K562 (cell line): ENCODE results near the gene ZNF276. TPM values are rescaled to one million over a fixed set of nuclear protein-coding genes. Genes with fewer than 3 reads are reported as not detected.

ENCODE experiments used
- ATAC-seq: fragments of 200-7000 bp; cut with Tn5 transposase; 3 replicates; pipeline ENCODE4 v1.9.1; 2020; ENCODE audit warnings: moderate library complexity
- Bru-seq: library from RNA; stranded (reverse); fragments of 400-500 nt; gene quantifications from one replicate; lab custom pipeline; 2021; lab: Mats Ljungman, UMichigan
- BruChase-seq, 2 experiments: library from RNA; stranded (reverse); fragments of 400-500 nt; gene quantifications; one replicate each; lab custom pipeline; 2021; lab: Mats Ljungman, UMichigan
- BruUV-seq: library from RNA; stranded (reverse); fragments of 400-500 nt; replicated peaks from 2 replicates; lab custom pipeline; 2021; lab: Mats Ljungman, UMichigan
- CTCF ChIA-PET: fragments of 300-600 bp; formaldehyde crosslinking; extraction: SDS; loops from one replicate; lab custom pipeline; 2021; ENCODE audit warnings: low intra/inter-chr PET ratio; lab: Yijun Ruan, JAX
- POLR2A ChIA-PET: fragments of 300-600, 350-650 bp; sonication (Branson Sonifier 250); formaldehyde crosslinking; extraction: SDS; loops from one replicate; lab custom pipeline; 2021; ENCODE audit warnings: antibody characterized with exemption, inconsistent platforms; lab: Yijun Ruan, JAX
- DNase-seq, 4 experiments: peaks; one replicate each; pipeline versions ENCODE4 v3.0.0 to v3.0.0-alpha.2; 2011 to 2018; ENCODE audit warnings: low spot score in 3 of 4, mixed read lengths in 3 of 4; ENCODE audit errors: extremely low read depth in 1 of 4
- FAIRE-seq: peaks from 2 replicates; lab custom pipeline; 2011; peaks lifted over from hg19 to GRCh38; lab: Jason Lieb, UNC
- H2AFZ ChIP-seq: 2 replicates; pipeline ENCODE4 v1.6.0; 2011; ENCODE audit warnings: low read depth, low read length, control low read depth, inconsistent platforms
- H3K27ac ChIP-seq: fragments of 200-600 bp; 3 replicates; pipeline ENCODE4 v1.8.0; 2011; ENCODE audit warnings: low read depth, mild to moderate bottlenecking, control low read depth, inconsistent platforms, low read length, moderate library complexity, mixed read lengths; ENCODE audit errors: extremely low read depth
- H3K27me3 ChIP-seq, 2 experiments: fragments of 300-600 bp in 1 of 2; 2 replicates in 1 of 2; 3 replicates in 1 of 2; pipeline versions ENCODE4 v1.6.0 to v1.8.0; 2011; ENCODE audit warnings: inconsistent platforms in 2 of 2, low read length in 2 of 2, mild to moderate bottlenecking in 1 of 2, mixed read lengths in 1 of 2, moderate library complexity in 1 of 2; ENCODE audit not compliant: control insufficient read depth in 2 of 2, insufficient read depth in 2 of 2
- H3K36me3 ChIP-seq: fragments of 300-600 bp; 3 replicates; pipeline ENCODE4 v1.8.0; 2011; ENCODE audit warnings: mild to moderate bottlenecking, low read length, inconsistent platforms; ENCODE audit not compliant: control insufficient read depth, insufficient read depth
- H3K4me1 ChIP-seq, 2 experiments: fragments of 200-600 bp in 1 of 2; replicated peaks in 1 of 2; 2 replicates in 1 of 2; 3 replicates in 1 of 2; pipeline versions ENCODE4 v1.5.1 to v1.8.0; 2011; ENCODE audit warnings: inconsistent platforms in 2 of 2, low read length in 2 of 2, mild to moderate bottlenecking in 1 of 2, mixed read lengths in 1 of 2, moderate library complexity in 1 of 2; ENCODE audit not compliant: control insufficient read depth in 2 of 2, insufficient read depth in 2 of 2
- H3K4me2 ChIP-seq: 2 replicates; pipeline ENCODE4 v1.6.1; 2011; ENCODE audit warnings: low read length, control low read depth, inconsistent platforms, mixed read lengths; ENCODE audit not compliant: insufficient read depth
- H3K4me3 ChIP-seq: fragments of 200-600 bp; sonication (generic), shearing (Covaris generic); 2 replicates; pipeline ENCODE4 v1.5.1; 2016; ENCODE audit warnings: control low read depth, inconsistent platforms
- H3K79me2 ChIP-seq: fragments of 200-600 bp; 3 replicates; pipeline ENCODE4 v1.8.0; 2011; ENCODE audit warnings: low read length, inconsistent platforms; ENCODE audit not compliant: control insufficient read depth, insufficient read depth
- H3K9ac ChIP-seq, 2 experiments: 2 replicates each; pipeline versions ENCODE4 v1.6.0 to v1.6.1; 2011; ENCODE audit warnings: low read depth in 2 of 2, low read length in 2 of 2, control low read depth in 1 of 2, inconsistent platforms in 1 of 2, mild to moderate bottlenecking in 1 of 2, mixed read lengths in 1 of 2; ENCODE audit not compliant: insufficient read depth in 1 of 2
- H3K9me1 ChIP-seq: one replicate; pipeline ENCODE4 v1.6.0; 2011; ENCODE audit warnings: inconsistent platforms, mild to moderate bottlenecking, low read length, moderate library complexity; ENCODE audit not compliant: control insufficient read depth, insufficient read depth
- H3K9me3 ChIP-seq: replicated peaks from 2 replicates; pipeline ENCODE4 v1.5.1; 2011; ENCODE audit warnings: low read depth, low read length, inconsistent platforms; ENCODE audit not compliant: control insufficient read depth, insufficient read depth
- H4K20me1 ChIP-seq: replicated peaks from 2 replicates; pipeline ENCODE4 v1.6.1; 2011; ENCODE audit warnings: low read length, inconsistent platforms, mixed read lengths; ENCODE audit not compliant: control insufficient read depth, insufficient read depth
- ATF4 ChIP-seq: fragments of 450-650 bp; formaldehyde crosslinking; IDR thresholded peaks from 2 replicates; pipeline ENCODE4 v1.4.0; 2022; ENCODE audit warnings: mild to moderate bottlenecking, moderate library complexity
- CGGBP1 ChIP-seq: fragments of 250-450 bp; sonication (Bioruptor Pico); IDR thresholded peaks from 2 replicates; pipeline ENCODE4 v1.9.0; 2021; ENCODE audit warnings: mild to moderate bottlenecking
- HBP1 ChIP-seq: fragments of 450-650 bp; formaldehyde crosslinking; IDR thresholded peaks from 2 replicates; pipeline ENCODE4 v1.4.0; 2022; ENCODE audit warnings: missing genetic modification characterization
- HDAC6 ChIP-seq: IDR thresholded peaks from 2 replicates; pipeline ENCODE4 v1.6.1; 2012; ENCODE audit warnings: low read depth, mild to moderate bottlenecking, control low read depth, inconsistent platforms, low read length, moderate library complexity
- MAZ ChIP-seq, 2 experiments: fragments of 450-650 bp in 1 of 2; sonication (generic) in 1 of 2; formaldehyde crosslinking; IDR thresholded peaks in 1 of 2; conservative IDR thresholded peaks in 1 of 2; 2 replicates each; pipeline versions ENCODE4 v1.4.0 to v1.5.0; 2020; ENCODE audit warnings: mild to moderate bottlenecking in 1 of 2, missing genetic modification reagents in 1 of 2
- POLR3G ChIP-seq: IDR thresholded peaks from 2 replicates; pipeline ENCODE4 v1.6.1; 2011; ENCODE audit not compliant: insufficient read length, insufficient replicate concordance; ENCODE audit errors: extremely low read depth
- RAD51 ChIP-seq: fragments of 450-650 bp; IDR thresholded peaks from 2 replicates; pipeline ENCODE4 v1.7.1; 2016; ENCODE audit warnings: low read depth, mild to moderate bottlenecking, borderline replicate concordance
- TAL1 ChIP-seq: fragments of 450-650 bp; IDR thresholded peaks from 2 replicates; pipeline ENCODE4 v1.6.1; 2016; ENCODE audit warnings: mild to moderate bottlenecking
- TCF15 ChIP-seq: fragments of 250-450 bp; sonication (Bioruptor Pico); IDR thresholded peaks from 2 replicates; pipeline ENCODE4 v1.8.0; 2022; ENCODE audit warnings: moderate library complexity, mild to moderate bottlenecking, inconsistent platforms
- ZNF134 ChIP-seq: fragments of 250-450 bp; sonication (Bioruptor Pico); conservative IDR thresholded peaks from 2 replicates; pipeline ENCODE4 v1.4.0; 2020
- ZNF174 ChIP-seq: fragments of 250-450 bp; sonication (Bioruptor Pico); IDR thresholded peaks from 2 replicates; pipeline ENCODE4 v1.4.0; 2020; ENCODE audit warnings: mild to moderate bottlenecking
- ZNF316 ChIP-seq: fragments of 450-650 bp; IDR thresholded peaks from 2 replicates; pipeline ENCODE4 v1.6.1; 2016
- WGBS: fragments of 100-300 bp; shearing (Covaris generic); methylation state at CpG from one replicate; pipeline ENCODE4 v1.1.6; 2016; ENCODE audit warnings: low coverage, mixed read lengths; ENCODE audit not compliant: insufficient coverage; ENCODE audit errors: missing lambda C conversion rate; 5-methylcytosine and 5-hydroxymethylcytosine counted together
- in situ Hi-C: fragments of 300-500 bp; cut with MboI; formaldehyde crosslinking; loops from 4 replicates; pipeline ENCODE4 v1.15.0; 2018; ENCODE audit warnings: inconsistent platforms, mixed read lengths
- intact Hi-C: fragments of 100-400 bp; cut with micrococcal nuclease; formaldehyde crosslinking; loops from 2 replicates; pipeline ENCODE4 v1.14.2; 2022
- long read RNA-seq, 3 experiments: library from polyadenylated mRNA in 2 of 3; library from RNA in 1 of 3; unstranded in 2 of 3; stranded (forward) in 1 of 3; transcript quantifications; one replicate each; pipeline ENCODE4 v2.0.0, GENCODE V29; 2019 to 2022
- polyA minus RNA-seq, 3 experiments: library from RNA; depleted of rRNA, polyadenylated mRNA; stranded (reverse); fragments of >200 nt; gene quantifications; 2 replicates each; pipeline ENCODE4 v1.2.3, GENCODE V29; 2011
- polyA plus RNA-seq, 8 experiments: library from polyadenylated mRNA; depleted of rRNA in 4 of 8; stranded (reverse) in 5 of 8; unstranded in 3 of 8; fragments of >200 nt; fragmentation: Nextera tagmentation in 2 of 8; fragmentation: Illumina TruSeq in 1 of 8; extraction: Ambion mirVana in 2 of 8; extraction: Trizol in 1 of 8; gene quantifications; 2 replicates each; pipeline versions ENCODE4 v1.2.1 to v1.2.3, GENCODE V29; 2011 to 2014; ENCODE audit warnings: inconsistent platforms in 1 of 8, missing spikeins in 1 of 8
- total RNA-seq, 7 experiments: library from RNA; depleted of rRNA in 6 of 7; stranded (reverse); fragments of >200 nt in 6 of 7; fragmentation: Illumina TruSeq in 2 of 7; extraction: Trizol in 2 of 7; gene quantifications; 2 replicates each; pipeline versions ENCODE4 v1.2.1 to v1.2.3, GENCODE V29; 2011 to 2021; ENCODE audit warnings: low replicate concordance in 1 of 7

Gene ZNF276
- 123 and 273 TPM in 2 replicates for total RNA-seq (2011; cell fraction: chromatin; rRNA removed; ENCODE audit: low replicate concordance)
- total RNA-seq (2011; cell fraction: nucleolus; rRNA removed), result 130 and 136 TPM in 2 replicates
- total RNA-seq (2011; cell fraction: nucleoplasm; rRNA removed), result 112 and 149 TPM in 2 replicates
- total RNA-seq (2014; rRNA removed) (28.0 and 31.4 TPM in 2 replicates), total RNA-seq (2014; rRNA removed; fragmentation: Illumina TruSeq; extraction: Trizol) (9.2 and 9.8 TPM in 2 replicates), total RNA-seq (2015; rRNA removed; fragmentation: Illumina TruSeq; extraction: Trizol) (13.9 and 16.9 TPM in 2 replicates), total RNA-seq (2021) (40.0 and 43.9 TPM in 2 replicates), polyA plus RNA-seq (2011; rRNA removed) (15.8 and 21.7 TPM in 2 replicates), polyA plus RNA-seq (2014; fragmentation: Illumina TruSeq; extraction: Trizol) (17.2 and 29.0 TPM in 2 replicates), polyA plus RNA-seq (2014; fragmentation: Nextera tagmentation; extraction: Ambion mirVana) (under 1 TPM; 0.49 to 0.80 TPM), polyA plus RNA-seq (2014; rRNA removed) (36.7 and 42.4 TPM in 2 replicates), polyA minus RNA-seq (2011; rRNA and poly(A)+ RNA removed) (6.4 and 10.5 TPM in 2 replicates), Bru-seq, nascent RNA (percentile 71 among the genes with signal in this experiment), BruChase-seq, experiment 1, labeled RNA remaining after a 2-hour chase (percentile 75 among the genes with signal in this experiment), BruChase-seq, experiment 2, labeled RNA remaining after a 6-hour chase (percentile 81 among the genes with signal in this experiment)
- 16.1 and 25.5 TPM in 2 replicates for polyA plus RNA-seq (2011; cell fraction: cytosol; rRNA removed)
- 120 and 167 TPM in 2 replicates for polyA plus RNA-seq (2011; cell fraction: nucleus; rRNA removed)
- 27.0 and 27.2 TPM in 2 replicates for polyA plus RNA-seq (2012)
- polyA minus RNA-seq (2011; cell fraction: cytosol; rRNA and poly(A)+ RNA removed), result 16.7 and 19.7 TPM in 2 replicates
- 27.6 and 35.0 TPM in 2 replicates for polyA minus RNA-seq (2011; cell fraction: nucleus; rRNA and poly(A)+ RNA removed)
- long read RNA-seq, experiment 1, full-length matches to known transcripts, result 18 of 170 reads
- long read RNA-seq, experiment 1, partial matches to known transcripts, result 79 of 170 reads
- long read RNA-seq, experiment 1, other reads (novel, unspliced or antisense), result 73 of 170 reads
- long read RNA-seq, experiment 2, partial matches to known transcripts, result 6 of 23 reads
- long read RNA-seq, experiment 2, other reads (novel, unspliced or antisense), result 15 of 23 reads
- long read RNA-seq, experiment 3, partial matches to known transcripts, result 2 of 6 reads
- long read RNA-seq, experiment 3, other reads (novel, unspliced or antisense), result 4 of 6 reads

- no TSS peak for BruUV-seq
- DNase-seq, result peak; percentile 81 to 90 (median 84)
- H3K27ac ChIP-seq, result peak within 1 kb of the TSS; percentile 88
- peak within 1 kb of the TSS; percentile 94 for H3K4me2 ChIP-seq
- no peak for FAIRE-seq
- intact Hi-C loops, result no loop called here
- WGBS, result under 1% methylated on average over 22 of the region's 103 CpGs
- H3K9me1 ChIP-seq, result peaks cover 11% of the 10 kb centered on the region
- ChIA-PET POLR2A (interaction anchor here (0.6 to 5.7 kb wide), 2 partner anchors 14 to 156 kb away, joined by 3 to 45 read pairs; no protein-coding TSS in a partner anchor), CTCF (no interaction called here)
- H3K4me3 ChIP-seq, result peak within 1 kb of the TSS; percentile 98
- H3K4me1 ChIP-seq, result peaks cover 40 to 76% of the 10 kb centered on the region in 2 experiments
- peak within 1 kb of the TSS; percentile 82 for H2AFZ ChIP-seq
- no peaks in the 10 kb centered on the region for H3K27me3 ChIP-seq
- H3K9ac ChIP-seq, result peak within 1 kb of the TSS; percentile 85 to 93
- H3K9me3 ChIP-seq, result no peaks in the 10 kb centered on the region
- H3K36me3 ChIP-seq, result peaks cover 57% of the 10 kb centered on the region
- H4K20me1 ChIP-seq, result peaks cover 33% of the 10 kb centered on the region
- peak; percentile 67 for ATAC-seq
- in situ Hi-C loops, result no loop called here
- H3K79me2 ChIP-seq, result peaks cover 39% of the 10 kb centered on the region
- TF ChIP-seq CGGBP1 (peak; percentile 74; the same call in 1 of the 2 replicates), TAL1 (no peak), POLR3G (no peak), RAD51 (no peak), ZNF316 (no peak), MAZ (CRISPR knock-in tag; conservative IDR thresholded peaks at IDR 0.05 in 1 of 2, IDR thresholded peaks at IDR 0.05 in 1 of 2) (peak; percentile 90 to 98), TCF15 (no peak), ZNF134 (CRISPR knock-in tag) (no peak), HDAC6 (no peak), ZNF174 (CRISPR knock-in tag) (no peak), ATF4 (CRISPR knock-in tag) (no peak), HBP1 (CRISPR knock-in tag) (0 out of 2 replicates have a peak, but pooled peaks have one; percentile 19)
These were observed at the start of gene ZNF276, which contains the start of gene VPS9D1 for GRCh38 chr16:89720813-89721545. Gene ZNF276, plus strand, starts transcription at chr16:89721537. Its CDS starts 104 bp downstream, at chr16:89721641. Gene VPS9D1, minus strand, starts transcription at chr16:89720898. Its CDS starts 37 bp downstream, at chr16:89720861.
